HG03460 (cell line): ENCODE data around the gene GTF2H2.
"Not testable (repeated sequence)": the region's sequence is repeated elsewhere in the genome, so short reads cannot be mapped to it uniquely, and the experiment has no call there.

Experiments
- ATAC-seq: cut with Tn5 transposase; IDR thresholded peaks from one replicate; pipeline ENCODE4 v1.9.1; 2021; ENCODE audit not compliant: unreplicated experiment

GTF2H2 gene

DNA sequence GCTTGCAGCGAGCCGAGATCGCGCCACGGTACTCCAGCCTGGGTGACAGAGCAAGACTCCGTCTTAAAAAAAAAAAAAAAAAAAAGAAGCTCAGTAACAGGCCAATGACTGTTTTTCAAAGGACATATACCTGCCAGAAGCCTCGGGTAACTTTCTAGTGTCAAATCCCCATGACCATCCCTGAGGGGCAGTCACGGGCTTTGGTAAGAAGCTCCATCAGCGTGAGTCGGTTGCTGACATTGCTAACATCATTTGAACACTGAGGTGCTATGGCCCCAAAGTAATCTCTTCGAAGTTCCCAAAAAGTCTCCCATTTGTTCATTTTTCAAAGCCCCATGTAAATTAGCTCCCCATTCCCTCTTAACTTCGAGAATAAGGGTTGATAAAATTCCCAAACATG lies 53.9 kb downstream of the GTF2H2 start:
- ATAC-seq: no peak

DNA sequence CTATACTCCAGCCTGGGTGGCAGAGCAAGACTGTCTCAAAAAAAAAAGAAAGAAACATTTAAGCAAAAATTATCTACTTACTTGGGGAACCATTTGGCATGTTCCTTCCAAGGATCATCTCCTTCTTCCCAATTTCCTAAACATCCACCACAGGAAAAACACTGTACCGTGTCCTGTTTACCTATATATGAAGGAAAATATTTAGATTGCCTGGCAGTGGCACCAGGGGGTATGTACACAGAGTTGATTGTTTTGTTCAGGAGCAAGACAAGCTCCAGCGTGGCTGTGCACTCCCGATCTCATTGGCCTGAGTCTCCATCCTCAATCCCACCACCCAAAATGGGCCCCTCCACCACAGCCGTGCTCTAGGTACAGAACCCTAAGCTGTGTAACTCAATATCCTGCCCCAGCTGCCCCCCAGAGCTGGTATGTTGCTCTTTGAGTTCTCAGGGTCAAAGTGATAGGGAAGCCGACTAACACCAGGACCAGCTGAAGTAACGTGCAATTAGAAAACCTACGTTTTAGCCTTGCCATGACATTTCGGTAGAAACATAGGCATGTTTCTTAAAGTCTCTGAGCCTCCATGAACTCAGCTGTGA lies 56.2 kb downstream of the GTF2H2 start:
- ATAC-seq: no peak

DNA sequence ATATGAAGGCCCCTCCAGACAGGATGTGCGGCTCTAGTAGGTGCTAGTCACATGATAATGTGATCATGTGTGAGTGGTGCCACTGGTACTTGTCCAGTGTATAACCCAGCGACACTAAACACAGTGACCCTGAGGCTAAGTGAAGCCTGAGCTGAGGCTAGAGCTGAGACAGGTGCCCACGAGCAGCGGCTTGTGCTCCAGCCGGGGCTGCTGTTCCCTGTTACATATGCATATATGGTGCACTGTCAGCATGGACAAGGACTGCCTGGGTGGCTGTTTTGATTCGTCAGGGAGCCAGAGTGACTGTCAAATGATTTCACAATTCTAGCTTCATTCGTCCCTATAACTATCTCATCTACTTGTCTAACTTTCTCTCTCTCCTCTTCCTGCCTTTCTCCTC lies 60.5 kb downstream of the GTF2H2 start:
- ATAC-seq: not testable (repeated sequence)
